CD14-positive monocyte (primary cell): Measurements from ENCODE around the gene C1QTNF8. TPM values are rescaled to one million over a fixed set of nuclear protein-coding genes. Genes with fewer than 3 reads are reported as not detected.

Experiments
- DNase-seq, 3 donors: peaks; one replicate each; pipeline ENCODE4 v3.0.0-alpha.2; 2011 to 2022
- H2AFZ ChIP-seq: 2 replicates; pipeline ENCODE4 v1.6.0; 2012; ENCODE audit warnings: mild to moderate bottlenecking, low read depth, low read length, inconsistent platforms; ENCODE audit not compliant: insufficient read depth, poor library complexity, severe bottlenecking
- H3K27ac ChIP-seq, 2 donors: 1 replicate in 1 of 2; 2 replicates in 1 of 2; pipeline ENCODE4 v1.5.1; 2012 to 2013; ENCODE audit warnings: low read length in 2 of 2, control low read depth in 1 of 2, inconsistent platforms in 1 of 2, low read depth in 1 of 2, mild to moderate bottlenecking in 1 of 2
- H3K27me3 ChIP-seq, 2 donors: one replicate each; pipeline versions ENCODE4 v1.6.0 to v1.6.1; 2011 to 2013; ENCODE audit warnings: low read length in 2 of 2; ENCODE audit not compliant: control insufficient read depth in 2 of 2, insufficient read depth in 2 of 2
- H3K36me3 ChIP-seq, 2 donors: replicated peaks in 1 of 2; 1 replicate in 1 of 2; 2 replicates in 1 of 2; pipeline versions ENCODE4 v1.5.1 to v1.6.1; 2012 to 2013; ENCODE audit warnings: low read length in 2 of 2, control low read depth in 1 of 2, inconsistent platforms in 1 of 2, mild to moderate bottlenecking in 1 of 2; ENCODE audit not compliant: insufficient read depth in 2 of 2, control insufficient read depth in 1 of 2
- H3K4me1 ChIP-seq, 2 donors: 1 replicate in 1 of 2; 2 replicates in 1 of 2; pipeline versions ENCODE4 v1.5.1 to v1.6.1; 2012 to 2013; ENCODE audit warnings: low read length in 2 of 2, control low read depth in 1 of 2, inconsistent platforms in 1 of 2, mild to moderate bottlenecking in 1 of 2, moderate library complexity in 1 of 2; ENCODE audit not compliant: insufficient read depth in 2 of 2, control insufficient read depth in 1 of 2
- H3K4me2 ChIP-seq: replicated peaks from 2 replicates; pipeline ENCODE3; 2012; ENCODE audit warnings: low read length, moderate library complexity, mild to moderate bottlenecking; ENCODE audit not compliant: poor library complexity, severe bottlenecking; ENCODE audit errors: extremely low read depth
- H3K4me3 ChIP-seq, 3 experiments: fragments of 200-600 bp in 1 of 3; sonication (generic) in 1 of 3; replicated peaks in 1 of 3; 1 replicate in 2 of 3; 2 replicates in 1 of 3; pipeline ENCODE4 v1.5.1; 2011 to 2013; ENCODE audit warnings: low read length in 3 of 3, mild to moderate bottlenecking in 3 of 3, control low read depth in 2 of 3, low read depth in 2 of 3, inconsistent platforms in 1 of 3, moderate library complexity in 1 of 3
- H3K79me2 ChIP-seq: 2 replicates; pipeline ENCODE4 v1.6.0; 2012; ENCODE audit warnings: mild to moderate bottlenecking, control low read depth, inconsistent platforms, low read length, moderate library complexity; ENCODE audit not compliant: insufficient read depth
- H3K9ac ChIP-seq: 2 replicates; pipeline ENCODE4 v1.6.0; 2017; ENCODE audit warnings: low read length, mild to moderate bottlenecking; ENCODE audit not compliant: insufficient read depth, poor library complexity, severe bottlenecking
- H3K9me3 ChIP-seq, 2 donors: replicated peaks in 1 of 2; 1 replicate in 1 of 2; 2 replicates in 1 of 2; pipeline versions ENCODE4 v1.5.1 to v1.6.1; 2012 to 2013; ENCODE audit warnings: low read length in 2 of 2, control low read depth in 1 of 2; ENCODE audit not compliant: control insufficient read depth in 1 of 2, insufficient read depth in 1 of 2
- H4K20me1 ChIP-seq: 2 replicates; pipeline ENCODE4 v1.6.0; 2012; ENCODE audit warnings: mild to moderate bottlenecking, low read length, control low read depth, moderate library complexity; ENCODE audit not compliant: insufficient read depth
- H3K27ac Mint-ChIP-seq, 7 donors: one replicate each; pipeline ENCODE4 v1.8.0; 2020; ENCODE audit warnings: mild to moderate bottlenecking in 7 of 7, mixed read lengths in 7 of 7, moderate library complexity in 6 of 7, inconsistent platforms in 2 of 7
- H3K27me3 Mint-ChIP-seq, 3 donors: one replicate each; pipeline ENCODE4 v1.8.0; 2021 to 2022; ENCODE audit warnings: low read depth in 3 of 3, mild to moderate bottlenecking in 3 of 3, mixed read lengths in 3 of 3, moderate library complexity in 3 of 3, inconsistent platforms in 1 of 3
- H3K36me3 Mint-ChIP-seq, 2 donors: one replicate each; pipeline ENCODE4 v1.8.0; 2020; ENCODE audit warnings: mixed read lengths in 2 of 2, inconsistent platforms in 1 of 2, mild to moderate bottlenecking in 1 of 2
- H3K4me1 Mint-ChIP-seq: one replicate; pipeline ENCODE4 v1.8.0; 2020; ENCODE audit warnings: mild to moderate bottlenecking, mixed read lengths
- H3K4me3 Mint-ChIP-seq, 2 donors: one replicate each; pipeline ENCODE4 v1.8.0; 2020; ENCODE audit warnings: mild to moderate bottlenecking in 2 of 2, mixed read lengths in 2 of 2, moderate library complexity in 1 of 2
- H3K9me3 Mint-ChIP-seq, 7 donors: one replicate each; pipeline ENCODE4 v1.8.0; 2020 to 2022; ENCODE audit warnings: mixed read lengths in 7 of 7, mild to moderate bottlenecking in 6 of 7, moderate library complexity in 6 of 7, inconsistent platforms in 2 of 7
- CTCF ChIP-seq: fragments of 200-600 bp; IDR thresholded peaks from one replicate; pipeline ENCODE4 v1.8.0; 2022; ENCODE audit warnings: antibody characterized with exemption, mild to moderate bottlenecking
- WGBS: methylation state at CpG from one replicate; pipeline ENCODE4 v1.1.5; 2013; ENCODE audit warnings: missing lambda C conversion rate; ENCODE audit not compliant: insufficient coverage; 5-methylcytosine and 5-hydroxymethylcytosine counted together
- intact Hi-C, 2 donors: fragments of 100-400 bp; cut with micrococcal nuclease; formaldehyde crosslinking; loops; one replicate each; pipeline versions ENCODE4 v1.15.0 to v1.15.1; 2023
- polyA plus RNA-seq, 3 donors: library from polyadenylated mRNA; depleted of rRNA in 1 of 3; unstranded in 2 of 3; stranded (reverse) in 1 of 3; fragments of 300-500 nt in 2 of 3; fragments of >200 nt in 1 of 3; fragmentation: Illumina TruSeq in 2 of 3; gene quantifications; 1 replicate in 2 of 3; 2 replicates in 1 of 3; pipeline ENCODE4 v1.2.3, GENCODE V29; 2012 to 2021

The C1QTNF8 gene
- polyA plus RNA-seq, 3 donors = not detected

- Mint-ChIP-seq H3K36me3 (no peaks in the 10 kb centered on the region), H3K4me1 (no peaks in the 10 kb centered on the region), H3K9me3 (peaks cover 0 to 11% (median 6%) of the 10 kb centered on the region in 7 donors), H3K27me3 (peaks cover 13 to 21% (median 18%) of the 10 kb centered on the region in 3 donors), H3K27ac (no peak overlapping the region), H3K4me3 (no peak overlapping the region)
- intact Hi-C loops = no loop called here
- no peak for TF ChIP-seq CTCF
- H3K4me2 ChIP-seq = no peak overlapping the region
- H3K36me3 ChIP-seq = no peaks in the 10 kb centered on the region
- no peaks in the 10 kb centered on the region for H3K4me1 ChIP-seq
- no peaks in the 10 kb centered on the region for H3K79me2 ChIP-seq
- H3K9ac ChIP-seq = no peak overlapping the region
- 87% methylated on average over 37 of the region's 46 CpGs for WGBS
- H3K27me3 ChIP-seq = no peaks in the 10 kb centered on the region
- no peak for DNase-seq
- H2AFZ ChIP-seq = no peak overlapping the region
- H3K27ac ChIP-seq = no peak overlapping the region
- H4K20me1 ChIP-seq = no peaks in the 10 kb centered on the region
- H3K4me3 ChIP-seq = no peak overlapping the region
- peaks cover 0 to 10% of the 10 kb centered on the region in 2 donors for H3K9me3 ChIP-seq
These were observed 48.7 kb upstream of the C1QTNF8 start for GRCh38 chr16:1144476-1145382.

GRCh38 chr16:1143761-1144450 lies 47.9 kb upstream of the C1QTNF8 start:
- H3K9me3 ChIP-seq = peaks cover 0 to 10% of the 10 kb centered on the region in 2 donors
- no peak overlapping the region for H3K4me2 ChIP-seq
- no peaks in the 10 kb centered on the region for H3K4me1 ChIP-seq
- no peaks in the 10 kb centered on the region for H3K36me3 Mint-ChIP-seq
- no peaks in the 10 kb centered on the region for H4K20me1 ChIP-seq
- H3K27me3 Mint-ChIP-seq = peaks cover 8 to 20% (median 16%) of the 10 kb centered on the region in 3 donors
- peaks cover 0 to 11% (median 6%) of the 10 kb centered on the region in 7 donors for H3K9me3 Mint-ChIP-seq
- H3K4me1 Mint-ChIP-seq = no peaks in the 10 kb centered on the region
- no peaks in the 10 kb centered on the region for H3K36me3 ChIP-seq
- H3K4me3 ChIP-seq = no peak overlapping the region
- H3K27ac ChIP-seq = no peak overlapping the region
- intact Hi-C loops = no loop called here
- no peak for TF ChIP-seq CTCF
- no peak overlapping the region for H3K27ac Mint-ChIP-seq
- 79% methylated on average over 22 of the region's 23 CpGs for WGBS
- H3K27me3 ChIP-seq = no peaks in the 10 kb centered on the region
- no peak for DNase-seq
- H3K9ac ChIP-seq = no peak overlapping the region
- no peaks in the 10 kb centered on the region for H3K79me2 ChIP-seq
- H2AFZ ChIP-seq = no peak overlapping the region
- no peak overlapping the region for H3K4me3 Mint-ChIP-seq
